Limb (tissue), 2 donors: Measurements from ENCODE around the gene SLC4A1AP.
A peak's percentile ranks its signal among the peaks of the same experiment; 100 is the strongest.
"Not testable (repeated sequence)": the region's sequence is repeated elsewhere in the genome, so short reads cannot be mapped to it uniquely, and the experiment has no call there.

Experiments
- DNase-seq, 2 donors: peaks; one replicate each; pipeline ENCODE4 v3.0.0-alpha.2; 2016; ENCODE audit errors: extremely low spot score in 2 of 2

The SLC4A1AP gene, protein sequence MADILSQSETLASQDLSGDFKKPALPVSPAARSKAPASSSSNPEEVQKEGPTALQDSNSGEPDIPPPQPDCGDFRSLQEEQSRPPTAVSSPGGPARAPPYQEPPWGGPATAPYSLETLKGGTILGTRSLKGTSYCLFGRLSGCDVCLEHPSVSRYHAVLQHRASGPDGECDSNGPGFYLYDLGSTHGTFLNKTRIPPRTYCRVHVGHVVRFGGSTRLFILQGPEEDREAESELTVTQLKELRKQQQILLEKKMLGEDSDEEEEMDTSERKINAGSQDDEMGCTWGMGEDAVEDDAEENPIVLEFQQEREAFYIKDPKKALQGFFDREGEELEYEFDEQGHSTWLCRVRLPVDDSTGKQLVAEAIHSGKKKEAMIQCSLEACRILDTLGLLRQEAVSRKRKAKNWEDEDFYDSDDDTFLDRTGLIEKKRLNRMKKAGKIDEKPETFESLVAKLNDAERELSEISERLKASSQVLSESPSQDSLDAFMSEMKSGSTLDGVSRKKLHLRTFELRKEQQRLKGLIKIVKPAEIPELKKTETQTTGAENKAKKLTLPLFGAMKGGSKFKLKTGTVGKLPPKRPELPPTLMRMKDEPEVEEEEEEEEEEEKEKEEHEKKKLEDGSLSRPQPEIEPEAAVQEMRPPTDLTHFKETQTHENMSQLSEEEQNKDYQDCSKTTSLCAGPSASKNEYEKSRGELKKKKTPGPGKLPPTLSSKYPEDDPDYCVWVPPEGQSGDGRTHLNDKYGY

DNA sequence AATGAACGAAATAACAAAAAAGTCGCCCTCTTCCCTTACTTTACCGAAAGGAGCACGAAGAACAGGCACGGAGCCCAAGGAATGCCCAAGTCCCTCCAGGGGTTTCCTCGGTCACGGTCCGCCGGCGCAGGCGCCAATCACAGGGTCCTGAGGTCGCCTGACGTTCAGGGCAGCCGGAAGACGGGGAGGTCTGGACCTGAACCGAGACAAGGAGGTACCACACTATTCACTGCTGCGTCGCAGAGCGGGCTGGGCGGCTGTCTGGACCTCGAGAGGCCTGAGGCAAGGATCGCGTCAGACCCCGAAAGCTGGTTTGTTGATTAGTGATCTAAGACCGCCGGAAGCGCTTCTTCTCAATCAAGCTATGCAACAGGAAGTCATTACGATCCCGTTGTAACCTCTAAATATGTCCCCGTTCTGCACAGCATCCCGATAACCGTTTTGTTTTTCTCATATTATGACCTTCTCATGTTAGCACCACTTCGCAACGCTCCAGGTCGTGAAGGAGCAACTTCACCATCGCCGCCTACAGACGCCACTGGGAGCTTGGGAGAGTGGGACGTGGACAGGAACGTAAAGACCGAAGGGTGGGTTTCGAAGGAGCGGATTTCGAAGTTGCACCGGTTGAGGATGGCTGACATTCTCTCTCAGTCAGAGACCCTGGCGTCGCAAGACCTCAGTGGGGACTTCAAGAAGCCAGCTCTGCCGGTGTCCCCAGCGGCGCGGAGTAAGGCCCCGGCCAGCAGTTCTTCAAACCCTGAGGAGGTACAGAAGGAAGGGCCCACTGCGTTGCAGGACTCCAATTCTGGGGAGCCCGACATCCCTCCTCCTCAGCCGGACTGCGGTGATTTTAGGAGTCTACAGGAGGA lies at the start of gene SLC4A1AP, which contains the start of gene SUPT7L:
TSS of gene SLC4A1AP (plus strand) at position 605 of the 869 bp plus-strand sequence. CDS start at position 631, 26 bp downstream.
TSS of gene SUPT7L (minus strand) at position 330 of the 869 bp plus-strand sequence. CDS start 1,422 bp downstream, outside the sequence.
- peak; percentile 87 to 88 for DNase-seq

DNA sequence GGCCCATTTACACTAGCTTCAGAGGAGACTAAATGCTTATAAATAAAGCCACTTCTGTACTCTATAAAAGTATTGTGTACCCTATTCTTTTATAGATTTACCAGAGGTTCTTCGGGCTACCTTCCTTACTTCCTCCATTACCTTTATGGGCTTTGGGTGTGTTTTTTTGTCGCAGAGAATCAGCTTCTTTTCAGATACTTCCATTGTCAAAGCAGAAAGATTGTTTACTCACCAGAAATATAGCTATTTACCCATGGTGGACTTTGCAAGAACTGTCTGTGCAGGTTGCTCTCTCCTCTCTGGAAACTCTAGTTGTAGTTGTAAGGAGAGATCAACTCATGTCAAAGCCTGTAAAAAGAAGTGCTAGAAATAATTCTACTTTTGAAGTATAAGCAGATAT lies 49.7 kb upstream of the SLC4A1AP start:
- DNase-seq = no peak

DNA sequence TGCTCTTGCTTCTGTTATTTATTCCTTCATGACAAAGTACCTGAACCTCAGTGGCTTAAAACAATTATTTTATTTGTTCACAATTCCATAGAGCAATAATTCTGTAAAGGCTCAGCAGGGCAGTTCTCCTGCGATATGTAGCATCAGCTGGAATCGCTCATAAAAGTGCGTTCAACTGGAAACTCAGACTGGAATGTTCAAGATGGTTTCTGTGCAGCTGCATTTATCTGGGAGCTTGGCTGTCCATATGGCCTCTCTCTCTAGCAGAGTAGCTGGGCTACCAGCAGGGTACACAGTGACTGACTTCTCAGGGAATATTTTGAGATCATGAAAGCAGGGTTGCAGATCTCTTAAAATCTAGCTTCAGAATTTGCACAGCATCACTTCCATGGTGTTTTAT lies 48.4 kb upstream of the SLC4A1AP start:
- no peak for DNase-seq

DNA sequence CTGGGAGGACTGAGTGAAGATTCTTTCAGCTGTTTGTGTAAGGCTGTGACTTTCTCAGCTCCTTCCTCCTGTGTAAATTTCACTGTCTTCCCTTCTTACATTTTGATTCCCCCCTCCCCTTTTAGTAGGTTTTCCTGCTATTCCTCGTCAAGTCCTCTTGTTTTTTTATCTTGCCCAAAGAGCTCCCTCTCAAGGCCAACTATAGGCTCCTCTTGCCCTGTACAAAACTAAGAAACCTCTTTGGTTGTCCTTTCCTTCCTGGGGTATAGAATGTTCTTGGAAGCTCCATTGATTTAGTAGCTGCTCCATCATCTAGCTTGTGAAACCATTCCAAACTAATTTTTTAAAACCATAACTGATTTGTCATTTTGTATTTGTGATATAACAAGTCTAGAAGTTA lies 42.2 kb upstream of the SLC4A1AP start:
- DNase-seq = no peak

DNA sequence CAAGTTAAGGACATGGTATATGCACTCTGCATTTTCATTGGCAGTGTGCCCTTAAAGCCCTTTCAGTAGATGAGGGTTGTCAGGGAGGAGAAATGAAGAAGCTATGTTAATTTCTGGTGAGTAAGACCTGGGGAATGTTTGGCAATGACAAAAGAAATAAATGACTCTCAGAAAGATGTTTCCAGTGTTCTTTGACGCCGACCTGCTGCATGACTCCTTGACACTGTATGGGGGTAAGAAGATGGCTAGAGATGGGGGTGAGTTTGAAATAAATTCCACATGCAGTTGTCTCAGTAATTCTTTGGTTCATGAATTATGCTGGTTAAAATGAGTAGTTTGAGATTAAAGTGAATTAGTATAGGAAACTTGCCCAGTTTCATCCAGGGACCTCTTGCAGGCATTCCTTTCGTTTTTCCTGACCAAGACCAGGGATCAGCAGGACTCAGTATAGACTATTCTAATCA lies 40.7 kb upstream of the SLC4A1AP start:
- no peak for DNase-seq

DNA sequence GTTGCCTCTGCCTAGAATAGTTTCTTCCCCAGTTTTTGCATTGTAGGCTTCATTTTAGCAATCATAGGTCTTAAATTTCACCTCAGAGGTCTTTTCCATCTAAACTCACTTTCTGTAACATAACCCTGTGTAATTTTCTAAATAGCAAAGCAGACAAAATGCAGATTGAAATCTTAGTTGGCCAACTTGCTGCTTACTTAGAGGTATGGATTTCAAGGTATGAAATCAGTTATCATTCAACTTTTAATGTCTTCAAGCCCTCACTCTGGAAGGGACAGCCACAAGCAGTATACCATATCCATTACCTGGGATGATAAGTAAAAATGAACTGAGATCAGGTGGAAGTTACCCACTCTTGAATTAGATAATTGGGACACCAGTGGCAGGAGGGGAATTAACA lies 38.7 kb upstream of the SLC4A1AP start:
- DNase-seq = no peak

DNA sequence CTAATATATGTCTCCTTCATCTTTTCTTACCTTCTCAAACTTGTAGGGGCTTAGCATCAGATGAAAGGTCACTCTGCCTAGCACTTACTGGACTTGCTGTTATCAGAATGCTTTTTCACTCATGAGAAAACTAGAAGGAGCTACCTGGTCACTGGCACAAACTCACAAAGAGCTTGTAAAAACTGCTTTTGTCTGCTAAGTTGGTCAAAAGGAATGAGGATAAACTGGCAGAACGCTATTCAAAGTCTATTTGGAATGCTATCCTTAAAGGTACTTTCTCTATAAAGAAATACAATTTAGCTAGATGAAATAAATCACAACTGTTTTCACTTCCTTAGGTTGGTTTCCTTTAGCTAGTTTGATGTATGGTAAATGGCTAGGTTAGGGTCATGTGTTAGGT lies 37.4 kb upstream of the SLC4A1AP start:
- not testable (repeated sequence) for DNase-seq

DNA sequence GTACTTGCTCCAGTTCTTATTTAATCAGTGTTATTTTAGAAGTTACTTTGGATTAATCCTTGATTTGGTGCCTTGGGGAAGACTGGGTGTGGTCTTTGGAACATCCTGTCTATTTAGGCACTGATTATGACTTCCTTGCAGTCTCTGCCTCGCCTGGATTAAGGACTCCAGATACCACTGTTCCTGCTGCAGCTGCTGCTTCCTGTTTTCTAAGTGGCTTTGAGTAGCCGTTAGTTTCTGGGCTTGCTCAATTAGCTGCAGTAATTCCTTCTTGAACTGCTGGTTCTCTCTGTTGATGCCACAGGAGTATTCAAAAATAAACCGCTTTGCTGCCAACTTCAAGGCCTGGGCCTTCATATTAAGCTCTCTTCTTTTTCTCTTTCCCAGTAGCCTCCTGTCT lies 36.8 kb upstream of the SLC4A1AP start:
- not testable (repeated sequence) for DNase-seq

DNA sequence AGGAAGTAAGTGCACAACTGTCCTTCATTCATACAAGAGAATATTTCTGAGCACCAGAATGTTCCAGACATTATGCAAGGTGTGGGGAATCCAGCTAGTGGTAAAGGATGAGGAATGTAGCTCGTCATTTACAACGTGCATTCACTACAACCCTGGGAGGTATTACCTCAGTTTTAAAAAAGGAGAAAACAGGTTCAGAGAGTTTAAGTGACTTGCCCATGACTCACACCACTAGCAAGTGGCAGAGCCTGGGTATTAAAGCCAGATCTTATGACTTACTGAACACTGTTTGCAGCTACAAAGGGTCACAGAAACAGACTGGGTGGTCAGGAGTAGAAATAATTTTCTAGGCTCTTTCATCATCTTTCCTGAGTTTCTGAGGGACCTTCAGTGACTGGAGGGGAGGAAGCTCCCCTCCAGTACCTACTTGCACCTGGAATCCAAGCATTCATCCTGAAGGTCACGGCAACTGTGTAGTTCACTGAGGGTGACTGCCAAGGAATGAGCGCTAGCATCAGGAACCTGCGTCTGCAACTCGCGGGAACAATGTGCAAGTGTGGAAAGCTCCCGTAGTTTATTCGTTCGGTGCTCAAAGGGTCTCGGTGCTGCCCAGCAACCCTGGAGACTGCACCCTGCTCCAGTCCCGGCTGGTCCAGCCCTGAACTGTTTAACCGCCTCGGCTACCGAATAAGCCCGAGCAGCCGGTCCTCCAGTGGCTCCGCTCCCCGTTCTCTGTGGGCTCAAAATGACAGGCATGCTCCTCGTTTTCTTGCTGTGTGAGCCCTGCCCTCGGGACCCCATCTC lies 35.5 kb upstream of the SLC4A1AP start:
- no peak for DNase-seq

DNA sequence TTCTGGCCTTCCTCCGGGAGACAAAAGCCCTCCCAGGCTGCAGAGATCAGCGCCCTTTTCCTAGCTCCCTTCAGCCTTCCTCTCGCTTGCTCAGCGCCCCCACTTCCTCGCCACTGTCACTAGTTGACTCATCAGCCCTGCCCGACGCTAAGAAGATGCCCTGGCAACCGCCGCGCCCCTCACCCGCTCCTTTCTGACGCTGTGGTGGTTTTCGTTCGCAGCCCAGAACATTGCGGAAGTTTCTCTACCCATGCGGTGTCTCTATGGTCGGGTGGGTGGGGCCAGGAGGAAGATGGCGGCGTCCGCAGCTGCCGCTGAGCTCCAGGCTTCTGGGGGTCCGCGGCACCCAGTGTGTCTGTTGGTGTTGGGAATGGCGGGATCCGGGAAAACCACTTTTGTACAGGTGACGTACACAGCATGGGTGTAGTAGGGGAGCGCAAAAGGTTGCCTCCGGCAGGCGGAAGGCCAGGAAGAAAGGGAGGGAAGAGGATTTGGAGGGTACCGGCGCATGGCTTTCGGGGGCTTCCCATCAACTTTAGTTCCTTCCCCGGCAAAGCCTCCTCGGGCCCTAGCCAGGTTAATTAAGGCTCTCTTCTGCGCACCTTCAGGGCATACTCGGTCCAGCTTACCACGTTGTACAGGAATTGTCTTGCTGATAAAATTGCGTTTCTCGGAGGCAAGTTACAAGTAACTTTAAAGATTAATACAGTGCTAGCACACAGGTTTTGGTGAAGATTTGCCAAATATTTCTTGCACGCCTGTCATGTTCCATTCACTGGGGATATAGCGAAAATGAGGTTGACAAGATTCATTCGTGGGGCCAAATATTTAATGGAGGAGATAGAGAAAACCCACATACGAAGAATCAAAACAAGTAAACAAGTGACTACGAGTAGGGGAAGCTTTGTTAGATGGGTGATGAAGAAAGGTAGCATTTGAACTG lies 34.7 kb upstream of the SLC4A1AP start, which contains the start of the genes CCDC121 and GPN1:
TSS of gene CCDC121 (minus strand) at position 246 of the 943 bp plus-strand sequence. CDS start 1,213 bp downstream, outside the sequence.
TSS of gene GPN1 (plus strand) at position 284 of the 943 bp plus-strand sequence. CDS start at position 293, 9 bp downstream.
- peak; percentile 87 to 89 for DNase-seq

DNA sequence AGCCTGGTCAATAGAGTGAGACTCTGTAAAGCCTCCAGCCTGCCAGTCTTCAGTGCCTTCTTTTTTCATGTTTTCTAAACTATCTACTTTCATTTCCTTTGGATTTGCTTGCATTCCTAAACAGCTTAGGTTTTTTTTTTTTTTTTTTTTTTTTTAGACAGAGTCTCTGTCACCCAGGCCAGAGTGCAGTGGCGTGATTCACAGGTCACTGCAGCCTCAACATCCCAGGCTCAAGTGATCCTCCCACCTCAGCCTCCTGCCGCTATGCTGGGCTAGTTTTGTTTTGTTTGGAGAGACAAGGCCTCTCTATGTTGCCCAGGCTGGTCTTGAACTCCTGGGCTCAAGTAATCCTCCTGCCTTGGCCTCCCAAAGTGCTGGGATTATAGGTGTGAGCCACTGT lies 33.4 kb upstream of the SLC4A1AP start:
- not testable (repeated sequence) for DNase-seq

DNA sequence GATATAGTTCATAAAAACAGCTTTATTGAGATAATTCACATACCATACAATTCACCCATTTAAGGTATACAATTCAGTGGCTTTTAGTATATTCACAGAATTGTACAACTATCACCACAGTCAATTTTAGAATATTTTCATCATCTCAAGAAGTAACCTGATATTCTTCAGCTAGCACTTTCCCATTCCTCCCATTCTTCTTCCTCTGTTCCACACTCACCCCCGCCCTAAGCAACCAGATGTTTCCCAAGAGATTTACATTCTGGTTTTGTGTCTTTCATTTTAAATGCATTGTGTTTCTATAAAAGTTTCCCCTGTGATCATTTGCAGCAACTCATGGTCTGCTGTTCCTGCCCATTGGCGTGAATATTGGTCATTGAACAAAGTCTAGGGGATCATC lies 29.4 kb upstream of the SLC4A1AP start:
- no peak for DNase-seq

DNA sequence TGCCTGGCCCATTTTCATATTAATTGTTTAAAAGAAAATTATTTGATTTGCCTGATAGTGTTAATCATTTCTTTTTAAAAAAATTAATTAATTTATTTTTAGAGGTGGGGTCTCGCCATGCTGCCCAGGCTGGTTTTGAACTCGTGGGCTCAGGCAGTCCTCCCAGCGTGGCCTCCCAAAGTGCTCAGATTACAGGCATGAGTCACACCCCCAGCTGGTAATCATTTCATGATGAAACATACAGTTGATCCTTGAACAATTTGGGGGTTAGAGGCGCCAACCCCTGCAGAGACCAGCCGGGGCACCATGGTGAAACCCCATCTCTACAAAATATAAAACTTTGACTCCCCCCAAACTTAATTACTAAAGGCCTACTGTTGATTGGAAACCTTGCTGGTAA lies 26.9 kb upstream of the SLC4A1AP start:
- no peak for DNase-seq

DNA sequence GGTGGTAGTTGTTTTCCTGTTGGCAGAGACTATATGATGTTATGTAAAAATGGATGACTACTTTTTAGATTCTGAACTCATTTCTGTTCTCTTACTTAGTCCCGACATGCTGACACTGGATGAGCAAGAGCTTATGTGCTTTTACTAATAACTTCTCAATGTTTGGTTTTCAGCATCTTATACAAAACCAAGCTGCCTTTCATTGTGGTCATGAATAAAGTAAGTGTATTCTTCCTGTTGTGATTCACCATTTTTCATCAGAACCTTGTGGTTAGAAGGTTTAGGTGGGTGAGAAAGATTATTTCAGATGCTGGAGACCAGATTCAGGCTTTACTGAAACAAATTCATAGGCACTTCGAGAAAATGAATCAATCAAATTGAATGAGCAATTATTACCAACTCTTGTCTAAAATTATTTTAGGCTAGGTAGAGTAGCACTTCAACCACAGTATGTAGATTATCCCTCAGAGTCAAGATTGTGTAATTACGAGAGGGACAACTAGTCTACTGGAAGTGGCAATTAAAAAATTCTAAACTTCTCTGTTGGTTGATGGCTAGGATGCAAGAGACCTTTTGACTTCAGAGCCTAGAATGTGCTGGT lies 25.6 kb upstream of the SLC4A1AP start:
- DNase-seq = no peak

DNA sequence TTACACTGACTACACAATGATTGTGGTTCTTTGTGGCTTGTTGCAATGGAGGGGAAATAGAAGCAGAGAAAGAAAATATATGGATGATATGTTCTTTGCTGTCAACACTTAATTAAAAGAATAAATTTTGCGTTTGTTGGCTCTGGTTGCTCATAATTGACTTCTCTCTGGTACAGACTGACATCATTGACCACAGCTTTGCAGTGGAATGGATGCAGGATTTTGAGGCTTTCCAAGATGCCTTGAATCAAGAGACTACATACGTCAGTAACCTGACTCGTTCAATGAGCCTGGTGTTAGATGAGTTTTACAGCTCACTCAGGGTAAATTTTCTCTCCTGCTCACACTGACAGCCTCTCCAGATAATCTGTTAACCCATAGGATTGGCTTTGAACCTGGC lies 25.0 kb upstream of the SLC4A1AP start:
- DNase-seq = no peak

DNA sequence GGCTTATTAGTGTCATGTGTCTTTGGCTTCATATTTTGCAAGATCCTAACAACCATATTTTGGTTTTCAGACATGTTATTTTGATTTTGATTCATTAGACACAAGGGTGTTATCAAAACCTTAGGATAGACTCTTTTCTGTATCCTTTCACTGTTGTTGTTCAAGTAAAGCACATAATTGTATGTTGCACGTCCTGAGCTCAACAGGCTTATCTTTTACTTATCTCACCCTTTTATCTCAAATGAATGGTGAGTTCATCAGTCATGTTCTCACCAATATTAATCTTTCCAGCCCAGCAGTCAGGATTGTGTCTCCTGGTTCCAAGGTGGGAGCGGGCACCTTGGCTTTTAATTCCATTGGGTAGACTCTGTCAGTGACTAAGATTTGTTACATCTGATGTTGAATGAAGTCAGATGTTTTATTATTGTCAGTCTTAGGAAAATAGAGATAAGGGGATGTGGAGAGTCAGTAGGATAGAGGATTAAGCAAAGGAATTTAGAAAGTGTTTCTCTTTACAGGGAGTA lies 22.9 kb upstream of the SLC4A1AP start:
- DNase-seq = no peak

DNA sequence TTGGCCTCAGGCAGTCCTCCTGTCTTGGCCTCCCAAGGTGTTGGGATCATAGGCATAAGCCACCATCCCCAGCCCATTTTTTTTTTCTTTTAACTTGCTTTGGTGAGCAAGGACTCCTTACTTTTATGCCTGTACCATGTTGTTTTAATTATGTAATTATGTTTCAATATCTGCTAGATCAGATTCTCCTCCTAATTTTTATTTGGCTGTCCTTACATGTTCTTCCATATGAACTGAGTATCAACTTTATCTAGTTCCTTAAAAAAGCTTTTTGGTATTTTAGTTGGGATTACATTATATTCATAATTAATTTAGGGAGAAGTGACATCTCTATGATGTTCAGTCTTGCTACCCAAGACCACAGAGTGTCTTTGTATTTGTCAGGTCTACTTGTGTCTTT lies 18.5 kb upstream of the SLC4A1AP start:
- DNase-seq = no peak

DNA sequence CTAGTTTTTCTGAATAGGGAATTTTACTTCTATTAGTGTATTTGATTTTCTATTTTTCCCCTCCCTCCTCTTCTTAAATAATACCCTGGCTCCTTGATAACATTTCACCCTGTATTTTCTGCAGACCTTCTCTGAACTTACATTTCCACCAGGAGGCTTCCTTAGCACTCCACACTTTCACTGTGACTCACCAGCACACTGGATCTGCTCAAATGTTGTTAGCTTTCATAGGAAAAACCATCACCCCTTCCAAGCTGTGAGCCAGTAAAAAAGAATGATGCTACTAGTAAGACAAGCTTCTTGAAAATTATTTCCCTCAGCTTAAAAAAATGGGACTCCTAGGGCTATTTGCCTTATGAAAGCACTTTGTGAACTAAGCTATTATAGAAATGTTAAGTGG lies 16.4 kb upstream of the SLC4A1AP start:
- no peak for DNase-seq

DNA sequence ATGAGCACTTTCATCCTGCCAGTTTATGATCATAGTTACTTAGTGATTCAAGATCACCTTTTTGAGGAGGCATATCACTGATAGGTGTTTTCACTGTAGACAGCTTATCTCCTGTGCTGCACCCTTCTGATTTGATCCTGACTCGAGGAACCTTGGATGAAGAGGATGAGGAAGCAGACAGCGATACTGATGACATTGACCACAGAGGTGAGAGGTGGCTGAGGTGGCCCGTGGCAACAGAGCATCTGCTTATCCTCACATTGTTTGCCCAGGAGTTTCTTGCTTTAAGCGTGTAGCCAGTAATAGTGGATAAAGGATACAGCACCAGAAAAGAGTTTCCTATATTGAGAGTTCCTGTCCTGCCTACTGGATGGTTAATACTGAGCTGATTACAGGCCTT lies 16.0 kb upstream of the SLC4A1AP start:
- no peak for DNase-seq
